Hepatocyte (in vitro differentiated cells): ENCODE data around the gene DOCK2. TPM values are rescaled to one million over a fixed set of nuclear protein-coding genes. Genes with fewer than 3 reads are reported as not detected.

Source experiments
- DNase-seq: peaks from one replicate; pipeline ENCODE4 v3.0.0-alpha.2; 2016; ENCODE audit warnings: low spot score
- H2AFZ ChIP-seq: fragments of 200-600 bp; sonication (generic); 2 replicates; pipeline ENCODE4 v1.6.0; 2016; ENCODE audit warnings: antibody characterized with exemption, mild to moderate bottlenecking
- H3K27ac ChIP-seq: fragments of 200-600 bp; sonication (generic); 2 replicates; pipeline ENCODE4 v1.5.1; 2016; ENCODE audit warnings: mild to moderate bottlenecking
- H3K27me3 ChIP-seq: fragments of 200-600 bp; sonication (generic); 2 replicates; pipeline ENCODE4 v1.6.1; 2016
- H3K36me3 ChIP-seq: fragments of 200-600 bp; sonication (generic); replicated peaks from 2 replicates; pipeline ENCODE4 v1.5.1; 2016; ENCODE audit warnings: low read depth; ENCODE audit not compliant: insufficient read depth
- H3K4me1 ChIP-seq: fragments of 200-600 bp; sonication (generic); 2 replicates; pipeline ENCODE4 v1.5.1; 2016; ENCODE audit warnings: mild to moderate bottlenecking, moderate library complexity; ENCODE audit not compliant: insufficient read depth
- H3K4me2 ChIP-seq: fragments of 200-600 bp; sonication (generic); 2 replicates; pipeline ENCODE4 v1.6.0; 2016
- H3K4me3 ChIP-seq: fragments of 200-600 bp; sonication (generic); 2 replicates; pipeline ENCODE4 v1.5.1; 2016; ENCODE audit warnings: mild to moderate bottlenecking
- H3K79me2 ChIP-seq: fragments of 200-600 bp; sonication (generic); 2 replicates; pipeline ENCODE4 v1.6.0; 2017; ENCODE audit warnings: mild to moderate bottlenecking
- H3K9me2 ChIP-seq: fragments of 200-600 bp; sonication (generic); replicated peaks from 2 replicates; pipeline ENCODE4 v1.6.0; 2017; ENCODE audit warnings: mild to moderate bottlenecking; ENCODE audit not compliant: insufficient read depth
- H3K9me3 ChIP-seq: fragments of 200-600 bp; sonication (generic); 2 replicates; pipeline ENCODE4 v1.5.1; 2016; ENCODE audit warnings: low read depth, mild to moderate bottlenecking
- H4K20me1 ChIP-seq: fragments of 200-600 bp; sonication (generic); 2 replicates; pipeline ENCODE4 v1.6.0; 2016; ENCODE audit warnings: mild to moderate bottlenecking; ENCODE audit not compliant: insufficient read depth, poor library complexity, severe bottlenecking
- CTCF ChIP-seq: fragments of 200-600 bp; sonication (generic); IDR thresholded peaks from 2 replicates; pipeline ENCODE4 v1.5.1; 2016; ENCODE audit warnings: antibody characterized with exemption, mild to moderate bottlenecking; ENCODE audit not compliant: poor library complexity
- EZH2 ChIP-seq: fragments of 200-600 bp; sonication (generic); IDR thresholded peaks from 2 replicates; pipeline ENCODE4 v1.6.1; 2016; ENCODE audit warnings: antibody characterized with exemption, mild to moderate bottlenecking, borderline replicate concordance
- EZH2phosphoT487 ChIP-seq: fragments of 200-600 bp; sonication (generic); IDR thresholded peaks from one replicate; pipeline ENCODE4 v1.6.1; 2018; ENCODE audit warnings: antibody characterized with exemption, mild to moderate bottlenecking, low read depth, moderate library complexity; ENCODE audit not compliant: unreplicated experiment, severe bottlenecking
- WGBS: methylation state at CpG from one replicate; pipeline ENCODE4 v1.1.6; 2016; ENCODE audit warnings: low lambda C conversion rate; ENCODE audit errors: missing lambda C conversion rate; 5-methylcytosine and 5-hydroxymethylcytosine counted together
- polyA plus RNA-seq: library from polyadenylated mRNA; unstranded; fragments of >200 nt; fragmentation: Nextera tagmentation; extraction: Ambion mirVana; gene quantifications from 2 replicates; pipeline ENCODE4 v1.2.1, GENCODE V29; 2016
- total RNA-seq: library from RNA; depleted of rRNA; stranded (reverse); fragments of >200 nt; gene quantifications from 2 replicates; pipeline ENCODE4 v1.2.3, GENCODE V29; 2014

Gene DOCK2
- total and polyA plus RNA-seq, 2 experiments from 2014 or later: 0.60 TPM; not detected in 1

GRCh38 chr5:169631360-169631759 is 5.7 kb upstream of the DOCK2 start:
- DNase-seq: no peak
- Histone ChIP-seq H3K79me2 (no peaks in the 10 kb centered on the region), H3K9me3 (no peaks in the 10 kb centered on the region), H3K4me3 (no peak overlapping the region), H3K9me2 (no peaks in the 10 kb centered on the region), H3K4me2 (no peak overlapping the region), H3K36me3 (no peaks in the 10 kb centered on the region), H4K20me1 (no peaks in the 10 kb centered on the region), H3K27me3 (peaks cover 5% of the 10 kb centered on the region), H3K4me1 (no peaks in the 10 kb centered on the region), H2AFZ (no peak overlapping the region), H3K27ac (no peak overlapping the region)
- WGBS: 92% methylated on average over 4 of the region's 4 CpGs
- TF ChIP-seq EZH2phosphoT487: no peak

DNA sequence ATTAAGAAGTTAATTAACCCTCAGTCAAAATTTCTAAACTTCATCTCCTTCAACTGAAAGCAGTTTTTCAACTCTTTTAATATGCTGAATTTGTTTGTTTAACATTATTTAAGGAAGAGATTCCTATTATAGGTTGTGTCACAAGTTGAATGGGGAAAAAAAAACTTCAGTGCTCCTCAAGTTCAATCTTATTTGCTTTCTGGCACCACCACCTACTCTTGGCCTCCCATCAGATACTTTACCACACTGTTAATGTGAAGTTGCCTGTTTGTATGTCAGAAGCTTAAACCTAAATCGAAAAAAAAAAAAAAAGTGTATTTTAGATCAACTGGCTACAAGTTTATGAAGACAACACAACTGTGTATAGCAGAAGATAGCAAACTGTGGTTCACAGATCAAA is 4.1 kb upstream of the DOCK2 start:
- no peak for TF ChIP-seq EZH2phosphoT487
- no peak for TF ChIP-seq EZH2
- TF ChIP-seq CTCF: no peak
- H3K79me2 ChIP-seq: no peaks in the 10 kb centered on the region

GRCh38 chr5:169634606-169635005 is 2.5 kb upstream of the DOCK2 start:
- Histone ChIP-seq H3K4me2 (no peak overlapping the region), H3K27me3 (peaks cover 33% of the 10 kb centered on the region)

More for the DNA sequence above, 4.1 kb upstream of the DOCK2 start:
- no peak overlapping the region for H3K4me3 ChIP-seq
- no peaks in the 10 kb centered on the region for H3K36me3 ChIP-seq
- no peak overlapping the region for H3K4me2 ChIP-seq
- H3K4me1 ChIP-seq: no peaks in the 10 kb centered on the region
- H3K9me2 ChIP-seq: no peaks in the 10 kb centered on the region
- no peaks in the 10 kb centered on the region for H4K20me1 ChIP-seq
- H2AFZ ChIP-seq: no peak overlapping the region
- no peaks in the 10 kb centered on the region for H3K9me3 ChIP-seq
- no peak overlapping the region for H3K27ac ChIP-seq
- DNase-seq: no peak
- 100% methylated on average over 1 of the region's 1 CpG for WGBS
- peaks cover 21% of the 10 kb centered on the region for H3K27me3 ChIP-seq

DNA sequence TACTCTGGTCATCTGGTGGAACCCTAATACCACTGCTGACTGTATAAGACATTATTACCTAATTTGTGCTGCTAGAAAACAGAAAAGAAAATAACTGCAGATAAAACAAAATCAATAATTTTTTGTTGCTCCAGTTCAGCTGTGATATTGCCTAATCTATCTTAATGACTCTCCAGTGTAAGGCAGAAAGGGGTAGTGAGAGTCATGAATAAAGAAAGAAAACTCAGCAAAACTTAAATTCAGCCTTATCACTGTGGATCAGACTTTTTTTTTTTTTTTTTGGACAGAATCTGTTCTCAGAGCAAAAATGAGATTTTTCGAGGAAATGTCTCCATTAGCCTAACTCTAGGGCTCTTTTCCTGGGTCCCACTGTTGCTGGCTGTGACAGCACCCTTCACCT is 1.1 kb upstream of the DOCK2 start:
- Histone ChIP-seq H2AFZ (no peak overlapping the region), H3K27me3 (peaks cover 33% of the 10 kb centered on the region), H4K20me1 (no peaks in the 10 kb centered on the region), H3K4me2 (no peak overlapping the region), H3K27ac (no peak overlapping the region), H3K36me3 (no peaks in the 10 kb centered on the region), H3K4me1 (no peaks in the 10 kb centered on the region), H3K9me3 (no peaks in the 10 kb centered on the region), H3K9me2 (no peaks in the 10 kb centered on the region), H3K79me2 (no peaks in the 10 kb centered on the region), H3K4me3 (no peak overlapping the region)
- 100% methylated on average over 1 of the region's 1 CpG for WGBS
- no peak for DNase-seq
- TF ChIP-seq CTCF (no peak), EZH2 (no peak), EZH2phosphoT487 (no peak)

More at GRCh38 chr5:169634606-169635005, 2.5 kb upstream of the DOCK2 start:
- no peak overlapping the region for H3K4me3 ChIP-seq
- H2AFZ ChIP-seq: no peak overlapping the region
- no peaks in the 10 kb centered on the region for H4K20me1 ChIP-seq
- TF ChIP-seq CTCF (no peak), EZH2 (no peak), EZH2phosphoT487 (no peak)
- H3K9me2 ChIP-seq: no peaks in the 10 kb centered on the region
- H3K27ac ChIP-seq: no peak overlapping the region
- no peaks in the 10 kb centered on the region for H3K4me1 ChIP-seq
- DNase-seq: no peak
- WGBS: 91% methylated on average over 1 of the region's 1 CpG
- no peaks in the 10 kb centered on the region for H3K36me3 ChIP-seq
- no peaks in the 10 kb centered on the region for H3K79me2 ChIP-seq
- H3K9me3 ChIP-seq: no peaks in the 10 kb centered on the region
